Choroid plexus epithelial cell (primary cell): ENCODE measurements around the gene GSN.
A peak's percentile ranks its signal among the peaks of the same experiment; 100 is the strongest.

Source experiments
- DNase-seq: peaks from one replicate; pipeline ENCODE4 v3.0.0-alpha.2; 2010; ENCODE audit warnings: low read depth
- H3K4me3 ChIP-seq: 2 replicates; pipeline ENCODE4 v1.5.1; 2011; ENCODE audit warnings: low read depth, mild to moderate bottlenecking, control low read depth, low read length, moderate library complexity
- TF ChIP-seq, protein P1 (sequence below): conservative IDR thresholded peaks from 2 replicates; pipeline ENCODE4 v1.5.1; 2011; ENCODE audit warnings: low read depth, mild to moderate bottlenecking, control low read depth, inconsistent platforms, low read length, moderate library complexity

GSN gene

GRCh38 chr9:121267689-121268597 is at the start of gene GSN:
Gene GSN, plus strand, starts transcription at chr9:121268162. Its CDS starts 33,810 bp downstream, at chr9:121301972.
- H3K4me3 ChIP-seq = peak within 1 kb of the TSS; percentile 82
- TF ChIP-seq, protein P1, sequence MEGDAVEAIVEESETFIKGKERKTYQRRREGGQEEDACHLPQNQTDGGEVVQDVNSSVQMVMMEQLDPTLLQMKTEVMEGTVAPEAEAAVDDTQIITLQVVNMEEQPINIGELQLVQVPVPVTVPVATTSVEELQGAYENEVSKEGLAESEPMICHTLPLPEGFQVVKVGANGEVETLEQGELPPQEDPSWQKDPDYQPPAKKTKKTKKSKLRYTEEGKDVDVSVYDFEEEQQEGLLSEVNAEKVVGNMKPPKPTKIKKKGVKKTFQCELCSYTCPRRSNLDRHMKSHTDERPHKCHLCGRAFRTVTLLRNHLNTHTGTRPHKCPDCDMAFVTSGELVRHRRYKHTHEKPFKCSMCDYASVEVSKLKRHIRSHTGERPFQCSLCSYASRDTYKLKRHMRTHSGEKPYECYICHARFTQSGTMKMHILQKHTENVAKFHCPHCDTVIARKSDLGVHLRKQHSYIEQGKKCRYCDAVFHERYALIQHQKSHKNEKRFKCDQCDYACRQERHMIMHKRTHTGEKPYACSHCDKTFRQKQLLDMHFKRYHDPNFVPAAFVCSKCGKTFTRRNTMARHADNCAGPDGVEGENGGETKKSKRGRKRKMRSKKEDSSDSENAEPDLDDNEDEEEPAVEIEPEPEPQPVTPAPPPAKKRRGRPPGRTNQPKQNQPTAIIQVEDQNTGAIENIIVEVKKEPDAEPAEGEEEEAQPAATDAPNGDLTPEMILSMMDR = peak; percentile 18
- DNase-seq = peak; percentile 62

DNA sequence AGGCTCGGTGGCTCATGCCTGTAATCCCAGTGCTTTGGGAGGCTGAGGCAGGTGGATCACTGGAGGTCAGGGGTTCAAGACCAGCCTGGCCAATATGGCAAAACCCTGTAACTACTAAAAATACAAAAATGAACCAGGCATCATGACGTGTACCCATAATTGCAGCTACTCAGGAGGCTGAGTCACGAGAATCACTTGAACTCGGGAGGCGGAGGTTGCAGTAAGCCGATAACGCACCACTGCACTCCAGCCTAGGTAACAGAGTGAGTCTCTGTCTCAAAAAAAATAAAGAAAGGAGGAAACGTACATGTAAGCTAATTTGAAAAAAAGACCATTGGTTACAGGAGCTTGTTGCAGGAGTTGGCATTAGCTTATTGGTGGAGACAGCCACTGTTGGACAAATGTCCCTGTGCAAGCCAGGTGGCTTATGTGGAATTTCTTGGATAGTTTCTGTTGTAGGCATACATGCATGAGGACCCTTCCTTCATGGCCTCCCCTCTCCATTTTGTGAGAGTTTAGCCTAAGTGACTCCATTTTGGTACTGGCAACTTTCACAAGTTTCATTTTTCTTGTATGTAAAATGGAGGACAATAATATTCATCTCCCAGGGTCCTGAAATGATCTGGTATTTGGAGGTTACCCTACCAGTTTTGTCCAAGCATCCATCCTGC is 49.5 kb upstream of the GSN start:
- TF ChIP-seq, protein P1 = no peak
- no peak overlapping the region for H3K4me3 ChIP-seq
- DNase-seq = no peak

DNA sequence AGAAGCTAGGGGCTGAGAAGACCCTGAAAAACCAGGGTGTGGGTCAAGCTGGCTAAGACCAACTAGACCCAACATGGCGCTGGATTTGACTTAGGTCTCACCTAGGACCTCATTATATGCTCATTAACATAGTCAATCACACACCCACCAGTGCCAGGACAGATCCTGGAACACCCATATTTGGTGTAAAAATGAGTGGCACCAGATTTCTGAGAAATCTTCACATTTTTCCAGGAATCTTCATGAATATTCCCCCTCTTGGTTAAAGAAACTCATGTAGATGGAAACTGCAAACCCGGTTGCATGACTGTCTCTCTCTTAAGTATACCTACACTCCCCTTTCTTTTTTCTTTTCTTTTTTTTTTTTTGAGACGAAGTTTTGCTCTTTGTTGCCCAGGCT is 48.4 kb upstream of the GSN start:
- no peak for DNase-seq
- TF ChIP-seq, protein P1 = no peak
- no peak overlapping the region for H3K4me3 ChIP-seq

- no peak for DNase-seq
- H3K4me3 ChIP-seq = no peak overlapping the region
- TF ChIP-seq, protein P1 = no peak
Measured at GRCh38 chr9:121220996-121221663, 46.8 kb upstream of the GSN start.

GRCh38 chr9:121221664-121222055 is 46.3 kb upstream of the GSN start:
- TF ChIP-seq, protein P1 = no peak
- no peak for DNase-seq
- no peak overlapping the region for H3K4me3 ChIP-seq

- TF ChIP-seq, protein P1 = peak; percentile 80
- DNase-seq = peak; percentile 74
- H3K4me3 ChIP-seq = no peak overlapping the region
Measured at GRCh38 chr9:121222524-121223171, 45.3 kb upstream of the GSN start.
